Measurements from ENCODE around the gene CCT3.
"Not testable (repeated sequence)": the region's sequence is repeated elsewhere in the genome, so short reads cannot be mapped to it uniquely, and the experiment has no call there.

- TF ChIP-seq, protein P1, sequence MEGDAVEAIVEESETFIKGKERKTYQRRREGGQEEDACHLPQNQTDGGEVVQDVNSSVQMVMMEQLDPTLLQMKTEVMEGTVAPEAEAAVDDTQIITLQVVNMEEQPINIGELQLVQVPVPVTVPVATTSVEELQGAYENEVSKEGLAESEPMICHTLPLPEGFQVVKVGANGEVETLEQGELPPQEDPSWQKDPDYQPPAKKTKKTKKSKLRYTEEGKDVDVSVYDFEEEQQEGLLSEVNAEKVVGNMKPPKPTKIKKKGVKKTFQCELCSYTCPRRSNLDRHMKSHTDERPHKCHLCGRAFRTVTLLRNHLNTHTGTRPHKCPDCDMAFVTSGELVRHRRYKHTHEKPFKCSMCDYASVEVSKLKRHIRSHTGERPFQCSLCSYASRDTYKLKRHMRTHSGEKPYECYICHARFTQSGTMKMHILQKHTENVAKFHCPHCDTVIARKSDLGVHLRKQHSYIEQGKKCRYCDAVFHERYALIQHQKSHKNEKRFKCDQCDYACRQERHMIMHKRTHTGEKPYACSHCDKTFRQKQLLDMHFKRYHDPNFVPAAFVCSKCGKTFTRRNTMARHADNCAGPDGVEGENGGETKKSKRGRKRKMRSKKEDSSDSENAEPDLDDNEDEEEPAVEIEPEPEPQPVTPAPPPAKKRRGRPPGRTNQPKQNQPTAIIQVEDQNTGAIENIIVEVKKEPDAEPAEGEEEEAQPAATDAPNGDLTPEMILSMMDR (IDR thresholded peaks at IDR 0.05; ENCODE audit: insufficient read depth, low read length, poor library complexity, severe bottlenecking) = not testable (repeated sequence)
- TF ChIP-seq EZH2phosphoT487 (conservative IDR thresholded peaks at IDR 0.05; ENCODE audit: low read length) = not testable (repeated sequence)
Measured at GRCh38 chr1:156323179-156323578, 14.9 kb downstream of the CCT3 start.

Data from SU-DHL-6 (cell line).